Measurements from ENCODE around the gene SELENON. TPM values are rescaled to one million over a fixed set of nuclear protein-coding genes. Genes with fewer than 3 reads are reported as not detected.

Gene SELENON
- total and polyA plus RNA-seq, 2 experiments from 2014 or later: 9.0 to 49.7 TPM

DNA sequence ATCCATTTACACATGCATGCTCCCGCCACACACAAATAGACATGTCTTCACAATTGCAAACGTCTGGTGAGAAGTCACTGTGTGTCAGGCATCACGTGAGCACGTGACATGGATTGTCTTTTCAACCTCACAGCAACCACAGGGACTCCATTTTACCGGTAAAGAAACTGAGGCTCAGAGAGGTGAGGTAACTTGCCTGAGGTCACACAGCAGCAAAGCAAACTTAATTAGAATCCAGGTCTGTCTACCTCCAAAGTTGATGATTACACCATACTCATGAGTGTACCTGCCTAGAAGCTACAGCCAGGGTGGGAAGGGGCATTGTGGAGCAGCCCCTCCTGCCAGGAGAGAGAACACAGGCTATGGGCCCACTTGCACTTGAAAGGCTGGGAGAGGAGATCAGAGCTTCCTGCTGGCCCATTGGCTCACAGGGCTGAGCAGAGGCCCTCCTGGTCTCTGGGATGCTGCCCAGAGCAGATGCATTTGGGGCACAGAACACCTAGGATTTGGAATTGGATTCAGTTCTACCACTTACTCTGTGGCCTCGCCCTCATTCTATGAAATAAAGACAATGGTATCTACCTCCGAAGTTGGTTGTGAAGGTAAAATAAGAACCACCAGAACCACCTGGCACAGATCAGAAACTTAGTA lies 44.4 kb upstream of the SELENON start:
- H3K27me3 ChIP-seq (replicated peaks; ENCODE audit: insufficient read depth): no peaks in the 10 kb centered on the region; the same call in 1 of the 2 replicates

GRCh38 chr1:25756215-25756614 lies 43.8 kb upstream of the SELENON start:
- Histone ChIP-seq H3K4me3 (no peak overlapping the region), H4K20me1 (ENCODE audit: insufficient read depth) (no peaks in the 10 kb centered on the region), H3K9ac (no peak overlapping the region), H3F3A (ENCODE audit: insufficient read depth) (no peaks in the 10 kb centered on the region), H3K27me3 (replicated peaks; ENCODE audit: insufficient read depth) (no peaks in the 10 kb centered on the region; the same call in 1 of the 2 replicates), H3K79me2 (ENCODE audit: insufficient read depth) (no peaks in the 10 kb centered on the region), H3K9me3 (ENCODE audit: low read depth) (no peaks in the 10 kb centered on the region), H3K4me1 (ENCODE audit: insufficient read depth) (no peaks in the 10 kb centered on the region), H3K27ac (no peak overlapping the region), H3K4me2 (ENCODE audit: unreplicated experiment) (no peak overlapping the region), H2AFZ (no peak overlapping the region), H3K36me3 (ENCODE audit: low read depth) (no peaks in the 10 kb centered on the region), H3K9me2 (ENCODE audit: insufficient read depth) (no peaks in the 10 kb centered on the region)
- TF ChIP-seq EZH2phosphoT487 (IDR thresholded peaks at IDR 0.05; ENCODE audit: insufficient read depth, low read depth) (no peak), EZH2 (IDR thresholded peaks at IDR 0.05; ENCODE audit: insufficient read depth, poor library complexity, severe bottlenecking) (no peak)
- 73 to 91% methylated on average over 3 of the region's 3 CpGs for WGBS, 2 experiments (ENCODE audit: low coverage in 1 of 2, low lambda C conversion rate in 2 of 2, missing lambda C conversion rate in 2 of 2)
- in situ Hi-C loops (cut with MboI): no loop called here
- DNase-seq: no peak

More for the DNA sequence above, 44.4 kb upstream of the SELENON start:
- no peak for DNase-seq
- TF ChIP-seq EZH2 (IDR thresholded peaks at IDR 0.05; ENCODE audit: insufficient read depth, poor library complexity, severe bottlenecking) (no peak), EZH2phosphoT487 (IDR thresholded peaks at IDR 0.05; ENCODE audit: insufficient read depth, low read depth) (no peak)
- no peaks in the 10 kb centered on the region for H4K20me1 ChIP-seq (ENCODE audit: insufficient read depth)
- H3K79me2 ChIP-seq (ENCODE audit: insufficient read depth): no peaks in the 10 kb centered on the region
- no peaks in the 10 kb centered on the region for H3K9me3 ChIP-seq (ENCODE audit: low read depth)
- H3K9ac ChIP-seq: no peak overlapping the region
- no peak overlapping the region for H3K4me3 ChIP-seq
- H3K4me1 ChIP-seq (ENCODE audit: insufficient read depth): no peaks in the 10 kb centered on the region
- H3K4me2 ChIP-seq (ENCODE audit: unreplicated experiment): no peak overlapping the region
- no peak overlapping the region for H3K27ac ChIP-seq
- WGBS, 2 experiments (ENCODE audit: low coverage in 1 of 2, low lambda C conversion rate in 2 of 2, missing lambda C conversion rate in 2 of 2): 76 to 78% methylated on average over 7 of the region's 7 CpGs
- in situ Hi-C loops (cut with MboI): no loop called here
- no peaks in the 10 kb centered on the region for H3K9me2 ChIP-seq (ENCODE audit: insufficient read depth)
- H3F3A ChIP-seq (ENCODE audit: insufficient read depth): no peaks in the 10 kb centered on the region
- H3K36me3 ChIP-seq (ENCODE audit: low read depth): no peaks in the 10 kb centered on the region
- H2AFZ ChIP-seq: no peak overlapping the region

GRCh38 chr1:25757151-25757845 lies 42.7 kb upstream of the SELENON start:
- no peak for TF ChIP-seq EZH2 (IDR thresholded peaks at IDR 0.05; ENCODE audit: insufficient read depth, poor library complexity, severe bottlenecking)
- no peak for TF ChIP-seq EZH2phosphoT487 (IDR thresholded peaks at IDR 0.05; ENCODE audit: insufficient read depth, low read depth)
- Histone ChIP-seq H3K9me3 (ENCODE audit: low read depth) (no peaks in the 10 kb centered on the region), H3K4me1 (ENCODE audit: insufficient read depth) (no peaks in the 10 kb centered on the region), H2AFZ (no peak overlapping the region), H3K4me2 (ENCODE audit: unreplicated experiment) (no peak overlapping the region), H3K79me2 (ENCODE audit: insufficient read depth) (no peaks in the 10 kb centered on the region), H3K9ac (no peak overlapping the region), H3K36me3 (ENCODE audit: low read depth) (no peaks in the 10 kb centered on the region), H3K4me3 (no peak overlapping the region), H3K27me3 (replicated peaks; ENCODE audit: insufficient read depth) (no peaks in the 10 kb centered on the region; the same call in 1 of the 2 replicates), H3K27ac (no peak overlapping the region), H4K20me1 (ENCODE audit: insufficient read depth) (no peaks in the 10 kb centered on the region), H3F3A (ENCODE audit: insufficient read depth) (no peaks in the 10 kb centered on the region), H3K9me2 (ENCODE audit: insufficient read depth) (no peaks in the 10 kb centered on the region)
- in situ Hi-C loops (cut with MboI): no loop called here
- 73 to 79% methylated on average over 12 of the region's 12 CpGs for WGBS, 2 experiments (ENCODE audit: low coverage in 1 of 2, low lambda C conversion rate in 2 of 2, missing lambda C conversion rate in 2 of 2)
- DNase-seq: no peak

DNA sequence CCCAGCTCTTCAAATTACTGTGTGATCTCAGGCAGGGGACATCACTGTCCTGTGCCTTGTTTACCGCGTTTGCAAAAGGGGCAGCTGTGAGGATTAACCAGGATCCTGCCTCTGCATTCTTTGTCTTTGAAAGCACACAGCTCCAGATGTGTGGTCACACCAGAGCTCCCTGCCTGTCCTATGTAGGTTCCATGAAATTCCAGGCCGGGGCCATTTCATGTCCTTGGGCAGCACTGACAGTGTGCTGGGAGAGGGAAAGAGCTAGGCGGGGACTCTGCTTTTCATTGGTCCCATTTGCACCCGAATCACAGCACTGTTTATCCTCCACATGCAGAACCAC lies 42.2 kb upstream of the SELENON start:
- no peaks in the 10 kb centered on the region for H3K79me2 ChIP-seq (ENCODE audit: insufficient read depth)

More for the DNA sequence above, 42.2 kb upstream of the SELENON start:
- Histone ChIP-seq H3K9ac (no peak overlapping the region), H2AFZ (no peak overlapping the region), H3K9me2 (ENCODE audit: insufficient read depth) (no peaks in the 10 kb centered on the region), H3K27me3 (replicated peaks; ENCODE audit: insufficient read depth) (no peaks in the 10 kb centered on the region; the same call in 1 of the 2 replicates), H3K4me2 (ENCODE audit: unreplicated experiment) (no peak overlapping the region), H3F3A (ENCODE audit: insufficient read depth) (no peaks in the 10 kb centered on the region), H3K4me1 (ENCODE audit: insufficient read depth) (no peaks in the 10 kb centered on the region), H4K20me1 (ENCODE audit: insufficient read depth) (no peaks in the 10 kb centered on the region), H3K9me3 (ENCODE audit: low read depth) (no peaks in the 10 kb centered on the region), H3K27ac (no peak overlapping the region), H3K4me3 (no peak overlapping the region), H3K36me3 (ENCODE audit: low read depth) (no peaks in the 10 kb centered on the region)
- in situ Hi-C loops (cut with MboI): no loop called here
- no peak for DNase-seq
- 90 to 94% methylated on average over 5 of the region's 5 CpGs for WGBS, 2 experiments (ENCODE audit: low coverage in 1 of 2, low lambda C conversion rate in 2 of 2, missing lambda C conversion rate in 2 of 2)
- no peak for TF ChIP-seq EZH2phosphoT487 (IDR thresholded peaks at IDR 0.05; ENCODE audit: insufficient read depth, low read depth)
- TF ChIP-seq EZH2 (IDR thresholded peaks at IDR 0.05; ENCODE audit: insufficient read depth, poor library complexity, severe bottlenecking): no peak

Measured in GM23248 (cell line).